HG03460 (cell line): ENCODE results near the gene HGS.

ENCODE experiments used
- ATAC-seq: cut with Tn5 transposase; IDR thresholded peaks from one replicate; pipeline ENCODE4 v1.9.1; 2021; ENCODE audit not compliant: unreplicated experiment

The HGS gene

GRCh38 chr17:81703747-81704654 lies 20.2 kb downstream of the HGS start:
- ATAC-seq = no peak

GRCh38 chr17:81705518-81706231 lies 21.9 kb downstream of the HGS start:
- ATAC-seq = no peak

- ATAC-seq = no peak
Observed at GRCh38 chr17:81706232-81706611, 22.4 kb downstream of the HGS start.

- no peak for ATAC-seq
Observed at GRCh38 chr17:81706757-81707624, 23.2 kb downstream of the HGS start.

GRCh38 chr17:81707725-81708646 lies 24.2 kb downstream of the HGS start:
- ATAC-seq = no peak

- ATAC-seq = no peak
Observed at GRCh38 chr17:81708739-81709185, 25.0 kb downstream of the HGS start.

- no peak for ATAC-seq
Observed at GRCh38 chr17:81710514-81711308, 26.9 kb downstream of the HGS start.

GRCh38 chr17:81711814-81712467 lies 28.1 kb downstream of the HGS start, which contains the start of gene SLC25A10:
Gene SLC25A10 (plus strand): TSS chr17:81712284. CDS start chr17:81712427, 143 bp downstream.
- ATAC-seq = peak; percentile 51

- no peak for ATAC-seq
Observed at GRCh38 chr17:81712468-81713003, 28.7 kb downstream of the HGS start.

- ATAC-seq = no peak
Observed at GRCh38 chr17:81713004-81713555, 29.3 kb downstream of the HGS start.

- ATAC-seq = no peak
Observed at GRCh38 chr17:81713556-81714411, 30.0 kb downstream of the HGS start.

- ATAC-seq = no peak
Observed at GRCh38 chr17:81714412-81715106, 30.7 kb downstream of the HGS start.

- ATAC-seq = no peak
Observed at GRCh38 chr17:81715107-81715871, 31.5 kb downstream of the HGS start.

GRCh38 chr17:81715872-81716673 lies 32.3 kb downstream of the HGS start:
- no peak for ATAC-seq

- ATAC-seq = no peak
Observed at GRCh38 chr17:81716674-81716996, 32.8 kb downstream of the HGS start.
